Muscle layer of colon (tissue), 2 donors: ENCODE data around the gene ISG20.

Experiments
- H3K27ac ChIP-seq: one replicate; pipeline ENCODE4 v1.7.0; 2013; ENCODE audit warnings: low read depth, mild to moderate bottlenecking, low read length, moderate library complexity
- H3K27me3 ChIP-seq, 2 donors: one replicate each; pipeline ENCODE4 v1.7.0; 2013; ENCODE audit warnings: low read length in 2 of 2, mild to moderate bottlenecking in 2 of 2; ENCODE audit not compliant: insufficient read depth in 2 of 2, control insufficient read depth in 1 of 2
- H3K36me3 ChIP-seq: one replicate; pipeline ENCODE4 v1.7.0; 2013; ENCODE audit warnings: mild to moderate bottlenecking, low read length; ENCODE audit not compliant: insufficient read depth
- H3K4me1 ChIP-seq: one replicate; pipeline ENCODE4 v1.7.0; 2013; ENCODE audit warnings: mild to moderate bottlenecking, low read length; ENCODE audit not compliant: insufficient read depth
- H3K4me3 ChIP-seq, 2 donors: one replicate each; pipeline ENCODE4 v1.7.0; 2013; ENCODE audit warnings: low read length in 2 of 2, low read depth in 1 of 2, mild to moderate bottlenecking in 1 of 2, moderate library complexity in 1 of 2
- H3K9ac ChIP-seq: one replicate; pipeline ENCODE4 v1.7.0; 2013; ENCODE audit warnings: low read length
- H3K9me3 ChIP-seq: one replicate; pipeline ENCODE4 v1.7.0; 2013; ENCODE audit warnings: mild to moderate bottlenecking, low read length
- donor health status: abdominal sarcoma.
- donor health status: Adenocarcinoma of cecum.

The ISG20 gene

DNA sequence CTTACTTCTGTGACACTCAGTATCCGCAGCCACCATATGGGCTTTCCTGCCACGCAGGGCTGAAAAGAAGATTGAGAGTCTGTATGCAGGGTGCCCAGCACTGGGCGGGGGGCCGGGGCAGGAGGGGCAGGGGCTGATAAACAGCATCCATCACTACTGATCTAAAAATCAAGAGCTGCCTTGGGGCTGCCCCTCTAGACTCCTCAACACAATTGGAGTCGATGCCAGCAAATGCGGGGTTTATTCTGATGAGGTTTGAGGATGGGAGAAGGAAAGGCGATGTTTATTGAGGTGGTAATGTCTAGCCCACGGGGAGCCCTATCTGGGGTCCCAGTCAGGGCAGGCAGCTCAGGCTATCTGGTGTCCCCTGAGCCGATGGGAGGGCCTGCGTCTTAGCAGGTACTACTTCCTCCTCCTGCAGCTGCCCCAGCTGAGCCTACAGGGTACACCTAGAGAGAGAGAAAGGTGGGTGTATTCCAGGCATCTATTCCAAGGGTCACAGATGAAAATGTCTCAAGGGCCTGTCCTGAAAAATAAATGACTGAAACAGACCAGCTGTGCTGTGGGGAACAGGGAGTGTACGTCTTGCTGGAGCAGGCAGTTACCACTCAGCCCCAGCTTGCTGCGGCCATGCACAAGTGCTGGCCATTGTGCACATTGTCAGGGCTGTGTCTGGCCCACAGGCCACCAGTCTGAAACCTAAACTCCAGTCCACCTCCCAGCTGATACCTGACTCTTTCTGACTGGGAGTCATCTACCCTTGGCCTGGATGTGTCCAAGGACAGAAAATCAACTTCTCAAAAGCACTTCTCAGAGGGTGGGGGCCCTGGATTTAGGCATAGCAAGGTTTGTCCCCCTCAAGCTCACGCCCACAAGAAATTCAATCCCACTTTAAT, 19.5 kb downstream of the ISG20 start:
- H3K9ac ChIP-seq, result no peak overlapping the region
- no peak overlapping the region for H3K4me3 ChIP-seq
- no peaks in the 10 kb centered on the region for H3K9me3 ChIP-seq
- H3K36me3 ChIP-seq, result no peaks in the 10 kb centered on the region
- H3K27ac ChIP-seq, result no peak overlapping the region
- H3K4me1 ChIP-seq, result no peaks in the 10 kb centered on the region
- H3K27me3 ChIP-seq, result peaks cover 0 to 5% of the 10 kb centered on the region in 2 donors

DNA sequence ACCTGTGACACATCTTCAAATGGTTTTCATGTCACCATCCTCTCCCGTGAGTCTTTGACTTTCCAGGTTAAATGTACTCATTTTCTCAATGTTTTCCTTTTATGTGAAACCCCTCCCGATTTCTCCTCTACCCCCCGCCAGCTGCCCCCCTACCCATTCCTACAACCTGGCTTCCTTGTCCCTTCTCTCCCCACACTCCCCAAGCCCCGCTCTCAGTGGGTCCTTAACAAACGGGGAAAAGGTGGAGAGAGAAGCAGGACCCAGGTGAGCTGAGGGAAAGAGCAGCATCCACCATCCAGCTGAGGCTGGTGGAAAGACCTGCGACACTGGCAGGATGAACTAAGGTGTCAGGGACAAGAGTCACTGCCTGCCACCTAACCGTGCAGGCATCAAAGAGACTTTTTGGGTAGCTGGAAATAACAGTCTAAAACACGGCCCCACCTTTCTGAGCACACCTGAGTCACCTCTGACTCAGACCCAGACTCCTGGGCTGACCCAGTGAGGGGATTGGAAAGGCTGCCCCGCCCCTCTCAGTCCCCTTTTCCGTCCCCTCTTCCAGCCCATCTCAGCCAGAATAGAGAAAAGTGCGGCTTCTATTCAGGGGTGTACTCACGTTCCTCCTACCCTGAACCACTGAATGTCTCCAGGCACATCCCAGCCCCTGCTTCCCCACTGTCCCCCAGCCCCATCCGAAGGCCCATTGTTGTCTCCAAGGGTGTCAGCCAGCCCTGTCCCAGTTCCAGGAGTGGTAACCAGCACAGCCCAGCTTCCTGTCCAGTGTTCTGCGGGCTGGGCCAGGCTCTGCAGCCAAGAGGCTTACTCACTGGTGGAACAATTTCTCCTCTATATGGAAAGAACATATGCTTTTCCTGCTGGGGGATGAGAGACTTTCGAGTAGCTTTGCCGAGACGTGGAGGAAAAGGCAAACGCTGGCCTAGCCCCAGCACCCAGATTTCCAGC, 20.4 kb downstream of the ISG20 start:
- H3K9ac ChIP-seq, result no peak overlapping the region
- no peaks in the 10 kb centered on the region for H3K36me3 ChIP-seq
- peaks cover 0 to 5% of the 10 kb centered on the region in 2 donors for H3K27me3 ChIP-seq
- no peaks in the 10 kb centered on the region for H3K4me1 ChIP-seq
- H3K9me3 ChIP-seq, result no peaks in the 10 kb centered on the region
- H3K27ac ChIP-seq, result no peak overlapping the region
- H3K4me3 ChIP-seq, result no peak overlapping the region

GRCh38 chr15:88661041-88661700, 22.4 kb downstream of the ISG20 start:
- no peak overlapping the region for H3K4me3 ChIP-seq
- no peaks in the 10 kb centered on the region for H3K4me1 ChIP-seq
- H3K27ac ChIP-seq, result no peak overlapping the region
- H3K27me3 ChIP-seq, result peaks cover 0 to 5% of the 10 kb centered on the region in 2 donors
- H3K36me3 ChIP-seq, result no peaks in the 10 kb centered on the region
- no peaks in the 10 kb centered on the region for H3K9me3 ChIP-seq
- H3K9ac ChIP-seq, result no peak overlapping the region

- Histone ChIP-seq H3K36me3 (no peaks in the 10 kb centered on the region), H3K9me3 (no peaks in the 10 kb centered on the region), H3K4me3 (no peak overlapping the region), H3K9ac (no peak overlapping the region), H3K4me1 (no peaks in the 10 kb centered on the region), H3K27ac (no peak overlapping the region), H3K27me3 (peaks cover 0 to 5% of the 10 kb centered on the region in 2 donors)
These were observed 23.1 kb downstream of the ISG20 start for GRCh38 chr15:88661761-88662556.

DNA sequence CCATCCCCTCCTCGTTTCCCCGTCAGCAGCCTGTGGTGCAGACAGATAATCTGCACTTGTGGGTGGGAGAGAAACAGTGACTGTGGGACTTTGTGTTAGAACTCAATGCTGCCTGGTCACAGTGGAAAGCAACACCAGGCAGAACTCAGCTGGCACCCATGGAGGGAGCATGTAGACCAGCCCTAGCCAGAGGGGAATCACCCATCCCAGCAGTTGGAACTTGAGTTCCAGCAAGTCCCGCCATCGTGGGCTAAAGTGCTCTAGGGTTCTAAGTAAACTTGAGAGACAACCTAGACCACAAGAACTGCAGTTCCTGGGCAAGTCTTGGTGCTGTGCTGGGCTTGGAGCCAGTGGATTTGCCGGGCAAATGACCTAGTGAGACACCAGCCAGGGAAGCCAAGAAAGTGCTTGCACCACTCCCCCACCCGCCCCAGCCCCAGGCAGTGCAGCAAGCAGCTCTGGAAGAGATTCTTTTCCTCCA, 24.4 kb downstream of the ISG20 start:
- H3K4me3 ChIP-seq, result no peak overlapping the region
- H3K27me3 ChIP-seq, result no peaks in the 10 kb centered on the region
- H3K36me3 ChIP-seq, result no peaks in the 10 kb centered on the region
- H3K9me3 ChIP-seq, result no peaks in the 10 kb centered on the region
- no peaks in the 10 kb centered on the region for H3K4me1 ChIP-seq
- H3K9ac ChIP-seq, result no peak overlapping the region
- H3K27ac ChIP-seq, result no peak overlapping the region

- Histone ChIP-seq H3K4me1 (no peaks in the 10 kb centered on the region), H3K36me3 (no peaks in the 10 kb centered on the region), H3K9ac (no peak overlapping the region), H3K4me3 (no peak overlapping the region), H3K27ac (no peak overlapping the region), H3K27me3 (no peaks in the 10 kb centered on the region), H3K9me3 (no peaks in the 10 kb centered on the region)
These were observed 25.4 kb downstream of the ISG20 start for GRCh38 chr15:88664151-88664778.

GRCh38 chr15:88674661-88675060, 35.8 kb downstream of the ISG20 start:
- Histone ChIP-seq H3K9me3 (no peaks in the 10 kb centered on the region), H3K9ac (no peak overlapping the region), H3K27me3 (no peaks in the 10 kb centered on the region), H3K27ac (no peak overlapping the region), H3K4me1 (no peaks in the 10 kb centered on the region), H3K4me3 (no peak overlapping the region), H3K36me3 (no peaks in the 10 kb centered on the region)

- Histone ChIP-seq H3K9me3 (no peaks in the 10 kb centered on the region), H3K27ac (no peak overlapping the region), H3K9ac (no peak overlapping the region), H3K4me1 (no peaks in the 10 kb centered on the region), H3K36me3 (no peaks in the 10 kb centered on the region), H3K4me3 (no peak overlapping the region), H3K27me3 (no peaks in the 10 kb centered on the region)
These were observed 39.9 kb downstream of the ISG20 start for GRCh38 chr15:88678755-88679154.

- Histone ChIP-seq H3K9ac (no peak overlapping the region), H3K36me3 (no peaks in the 10 kb centered on the region), H3K9me3 (no peaks in the 10 kb centered on the region), H3K4me1 (no peaks in the 10 kb centered on the region), H3K27me3 (no peaks in the 10 kb centered on the region), H3K4me3 (no peak overlapping the region), H3K27ac (no peak overlapping the region)
These were observed 41.6 kb downstream of the ISG20 start for GRCh38 chr15:88680241-88681001.
